ENCODE data around the gene DIPK1B. TPM values are rescaled to one million over a fixed set of nuclear protein-coding genes. Genes with fewer than 3 reads are reported as not detected.
"Not testable (repeated sequence)": the region's sequence is repeated elsewhere in the genome, so short reads cannot be mapped to it uniquely, and the experiment has no call there.

Gene DIPK1B
- total RNA-seq, 1 donor from 2014 or later, result 11.6 TPM

- ATAC-seq, result no peak
- no peak for DNase-seq (ENCODE audit: low spot score)
- intact Hi-C loops (cut with DNase I), result no loop called here
Measured at GRCh38 chr9:136695955-136696354, 16.4 kb upstream of the DIPK1B start.

DNA sequence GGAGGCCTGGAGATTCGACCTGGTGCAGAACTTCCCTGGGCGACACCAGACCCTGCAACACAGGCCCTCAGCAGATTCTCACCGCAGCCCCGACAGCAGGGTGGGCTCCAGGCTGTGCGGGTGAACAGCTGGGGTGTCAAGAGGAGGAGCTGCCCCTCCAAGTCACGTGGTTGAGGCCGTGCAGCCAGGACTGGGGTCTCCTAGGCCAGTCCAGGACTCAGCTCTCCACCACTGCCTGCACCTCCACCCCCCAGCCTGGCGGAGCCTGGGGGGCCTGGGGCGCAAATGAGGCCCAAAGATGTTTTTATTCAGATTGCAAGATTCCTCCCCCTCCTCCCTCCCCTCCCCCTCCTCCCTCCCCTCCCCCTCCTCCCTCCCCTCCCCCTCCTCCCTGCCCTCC is 15.9 kb upstream of the DIPK1B start:
- ATAC-seq, result no peak
- intact Hi-C loops (cut with DNase I), result no loop called here
- DNase-seq (ENCODE audit: low spot score), result no peak

DNA sequence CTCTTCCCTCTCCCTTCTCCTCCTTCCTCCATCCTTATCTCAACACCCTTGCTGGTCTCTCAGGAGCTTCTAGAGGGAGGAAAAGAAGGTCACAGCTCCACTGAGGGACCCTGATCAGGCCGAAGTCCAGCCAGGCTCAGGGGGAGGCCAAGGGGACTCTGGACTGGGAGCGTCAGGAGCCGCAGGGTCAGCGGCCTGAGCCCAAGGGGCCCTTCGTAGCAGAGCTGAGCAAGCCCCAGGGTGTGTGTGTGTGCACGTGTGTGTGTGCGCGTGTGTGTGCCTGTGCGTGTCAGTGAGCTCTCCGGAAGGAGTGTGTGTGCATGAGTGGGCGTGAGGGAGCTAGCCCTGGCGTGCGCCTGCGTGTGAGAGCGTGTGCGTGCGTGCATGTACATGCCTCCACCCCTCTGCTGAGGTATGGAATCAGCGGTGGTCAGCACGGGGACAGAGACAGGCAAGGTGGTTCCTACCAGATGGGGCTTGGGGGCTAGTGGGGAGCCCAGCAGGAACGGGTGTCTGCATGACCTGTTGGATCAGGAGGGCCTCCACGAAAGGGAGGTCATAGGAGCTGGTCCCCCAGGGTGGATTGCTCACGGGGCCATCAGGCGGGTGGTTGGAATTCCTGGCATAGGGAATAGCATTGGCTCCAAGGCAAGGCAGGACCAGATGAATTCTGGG is 15.1 kb upstream of the DIPK1B start:
- ATAC-seq, result peak; percentile 13
- intact Hi-C loops (cut with DNase I), result no loop called here
- DNase-seq (ENCODE audit: low spot score), result no peak

DNA sequence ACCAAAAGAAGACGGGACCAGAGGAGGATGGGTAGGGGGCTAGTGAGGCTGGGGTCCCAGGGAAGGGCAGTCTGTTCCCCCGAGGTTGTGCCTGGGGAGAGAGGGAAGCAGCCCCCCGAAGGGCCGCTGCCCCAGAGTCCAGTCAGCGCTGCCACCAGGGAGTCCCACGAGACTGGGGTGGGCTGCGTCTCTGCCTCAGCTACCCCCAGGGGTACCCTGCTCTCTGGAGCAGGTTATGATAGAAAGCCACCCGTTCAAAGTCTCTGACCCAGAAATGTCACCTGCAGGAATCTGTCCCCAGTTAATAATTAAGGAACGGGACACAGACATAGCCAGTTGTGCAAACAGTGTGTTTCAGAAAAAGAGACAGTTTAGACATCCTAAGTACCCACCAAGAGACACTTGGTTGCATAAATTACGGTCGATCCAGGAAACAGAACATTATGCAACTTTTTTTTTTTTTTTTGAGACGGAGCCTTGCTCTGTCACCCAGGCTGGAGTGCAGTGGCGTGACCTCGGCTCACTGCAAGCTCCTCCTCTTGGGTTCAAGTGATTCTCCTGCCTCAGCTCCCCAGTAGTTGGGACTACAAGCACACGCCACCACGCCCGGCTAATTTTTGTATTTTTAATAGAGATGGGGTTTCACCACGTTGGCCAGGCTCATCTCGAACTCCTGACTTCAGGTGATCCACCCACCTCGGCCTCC is 14.4 kb upstream of the DIPK1B start:
- intact Hi-C loops (cut with DNase I), result no loop called here
- no peak for DNase-seq (ENCODE audit: low spot score)

DNA sequence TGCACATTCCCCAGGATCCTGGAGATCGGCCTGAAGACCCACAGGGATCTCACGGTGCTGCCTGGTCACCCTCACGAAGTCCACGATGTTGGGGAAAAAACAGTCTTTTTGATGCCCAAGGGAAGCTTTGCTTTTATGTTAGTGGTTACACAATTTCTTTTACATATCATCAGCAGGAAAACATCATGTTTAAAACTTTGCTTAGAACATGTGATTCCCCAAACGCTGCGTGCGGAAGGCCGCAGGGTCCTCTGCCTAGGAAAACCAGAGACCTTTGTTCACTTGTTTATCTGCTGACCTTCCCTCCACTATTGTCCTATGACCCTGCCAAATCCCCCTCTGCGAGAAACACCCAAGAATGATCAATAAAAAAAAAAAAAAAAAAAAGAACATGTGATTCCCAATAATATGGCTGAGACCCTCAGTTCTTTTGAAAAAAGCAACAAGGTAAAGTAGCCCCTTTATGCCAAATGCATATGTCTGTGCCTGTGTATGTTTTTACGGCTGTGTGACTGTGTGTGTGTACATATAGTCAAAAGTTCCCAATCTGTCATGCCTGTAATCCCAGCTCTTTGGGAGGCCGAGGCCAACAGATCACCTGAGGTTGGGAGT is 13.6 kb upstream of the DIPK1B start:
- intact Hi-C loops (cut with DNase I), result no loop called here
- DNase-seq (ENCODE audit: low spot score), result no peak
- ATAC-seq, result no peak

More for the DNA sequence above, 14.4 kb upstream of the DIPK1B start:
- peak; percentile 15 for ATAC-seq

GRCh38 chr9:136700304-136700703 is 12.1 kb upstream of the DIPK1B start:
- ATAC-seq (no peak), DNase-seq (ENCODE audit: low spot score) (no peak)
- intact Hi-C loops (cut with DNase I), result no loop called here

- no peak for DNase-seq (ENCODE audit: low spot score)
- intact Hi-C loops (cut with DNase I), result no loop called here
- no peak for ATAC-seq
Measured at GRCh38 chr9:136700959-136701667, 11.3 kb upstream of the DIPK1B start.

DNA sequence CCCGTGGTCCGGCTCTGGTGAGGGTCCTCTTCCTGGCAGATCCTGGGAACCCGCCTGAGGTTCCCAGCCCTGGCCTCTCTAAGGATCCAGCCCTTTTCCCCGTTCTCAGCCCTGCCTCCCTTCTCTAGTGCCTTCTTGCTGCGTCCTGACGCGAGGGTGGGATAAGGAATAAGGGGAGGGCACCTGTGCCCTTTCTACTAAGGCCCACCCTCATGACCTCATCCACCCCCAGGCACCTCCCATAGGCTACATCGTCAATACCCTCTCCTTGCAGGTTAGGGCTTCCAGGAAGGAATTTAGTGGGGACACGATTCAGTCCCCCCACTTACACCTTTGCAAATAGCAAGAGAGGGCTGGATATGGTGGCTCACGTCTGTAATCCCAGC is 10.7 kb upstream of the DIPK1B start:
- intact Hi-C loops (cut with DNase I), result no loop called here
- ATAC-seq (no peak), DNase-seq (ENCODE audit: low spot score) (no peak)

GRCh38 chr9:136703276-136703860 is 9.0 kb upstream of the DIPK1B start:
- ATAC-seq (no peak), DNase-seq (ENCODE audit: low spot score) (no peak)
- intact Hi-C loops (cut with DNase I), result no loop called here

DNA sequence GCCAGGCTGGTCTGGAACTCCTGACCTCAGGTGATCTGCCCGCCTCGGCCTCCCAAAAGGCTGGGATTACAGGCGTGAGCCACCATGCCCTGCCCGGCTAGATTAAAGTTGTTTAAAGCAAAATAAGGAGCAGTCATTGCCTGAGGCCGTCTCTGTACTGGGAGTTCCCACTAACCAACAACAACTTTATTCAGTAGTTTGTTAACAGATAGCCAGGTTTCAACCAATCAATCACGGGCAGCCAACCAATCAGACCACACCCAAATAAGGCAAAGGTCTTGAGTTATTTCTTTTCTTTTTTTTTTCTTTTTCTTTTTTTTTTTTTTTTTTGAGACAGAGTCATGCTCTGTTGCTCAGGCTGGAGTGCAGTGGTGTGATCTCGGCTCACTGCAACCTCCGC is 7.6 kb upstream of the DIPK1B start:
- ATAC-seq; DNase-seq (ENCODE audit: low spot score); intact Hi-C loops (cut with DNase I): not testable (repeated sequence)

- intact Hi-C loops (cut with DNase I), result no loop called here
- no peak for DNase-seq (ENCODE audit: low spot score)
- ATAC-seq, result no peak
Measured at GRCh38 chr9:136705564-136705963, 6.8 kb upstream of the DIPK1B start.

DNA sequence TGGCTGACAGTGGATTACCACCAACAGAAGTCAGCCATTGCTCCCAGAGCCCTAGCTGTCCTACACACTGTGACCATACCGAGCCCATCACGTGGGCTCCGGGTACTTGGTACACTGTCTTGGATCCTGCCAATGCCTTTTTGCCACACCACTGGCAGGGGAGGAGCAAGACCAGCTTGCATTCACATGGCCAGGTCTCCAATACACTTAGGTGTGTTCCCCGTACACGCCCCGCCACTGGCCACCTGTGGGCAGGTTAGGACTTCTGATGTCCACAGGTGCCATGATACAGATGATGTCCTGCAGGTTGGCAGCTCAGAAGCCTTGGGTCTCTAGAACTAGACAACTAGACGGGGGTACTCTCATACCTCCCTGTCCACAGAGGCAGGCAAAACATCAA is 5.4 kb upstream of the DIPK1B start:
- no peak for ATAC-seq
- intact Hi-C loops (cut with DNase I), result no loop called here
- no peak for DNase-seq (ENCODE audit: low spot score)

DNA sequence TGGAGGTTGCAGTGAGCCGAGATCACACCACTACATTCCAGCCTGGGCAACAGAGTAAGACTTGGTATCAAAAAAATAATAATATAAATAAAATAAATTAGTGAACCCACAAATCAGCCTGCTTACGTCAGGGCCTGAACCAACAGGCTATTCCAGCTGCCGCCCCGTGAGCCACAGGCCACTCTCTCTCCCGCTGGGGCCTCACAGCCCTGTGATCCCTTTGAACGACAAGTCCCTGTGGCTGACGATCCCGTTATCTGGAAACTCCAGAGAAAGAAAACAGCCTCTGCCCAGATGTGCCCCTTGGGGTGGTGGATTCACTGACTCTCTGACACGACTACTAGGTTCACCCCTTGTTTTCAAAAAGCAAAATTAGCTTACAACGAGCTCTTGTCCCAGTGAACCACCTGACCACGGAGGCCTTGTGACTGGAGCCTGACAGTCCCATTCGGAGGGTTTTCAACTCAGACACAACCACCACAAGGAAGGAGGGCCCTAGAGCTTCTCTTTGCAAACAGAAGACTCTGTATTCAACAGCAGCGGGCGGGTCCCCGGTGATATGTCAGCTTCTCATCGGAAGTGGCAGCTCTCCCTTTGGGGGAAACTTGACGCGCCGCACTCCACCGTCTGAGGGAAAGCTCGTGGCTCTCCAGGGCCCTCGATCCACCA is 4.4 kb upstream of the DIPK1B start:
- intact Hi-C loops (cut with DNase I), result no loop called here
- ATAC-seq, result no peak
- DNase-seq (ENCODE audit: low spot score), result no peak

GRCh38 chr9:136709454-136710109 is 2.8 kb upstream of the DIPK1B start:
- intact Hi-C loops (cut with DNase I), result no loop called here
- no peak for ATAC-seq
- no peak for DNase-seq (ENCODE audit: low spot score)

GRCh38 chr9:136710543-136710942 is 1.8 kb upstream of the DIPK1B start:
- intact Hi-C loops (cut with DNase I), result no loop called here
- DNase-seq (ENCODE audit: low spot score) (no peak), ATAC-seq (no peak)

DNA sequence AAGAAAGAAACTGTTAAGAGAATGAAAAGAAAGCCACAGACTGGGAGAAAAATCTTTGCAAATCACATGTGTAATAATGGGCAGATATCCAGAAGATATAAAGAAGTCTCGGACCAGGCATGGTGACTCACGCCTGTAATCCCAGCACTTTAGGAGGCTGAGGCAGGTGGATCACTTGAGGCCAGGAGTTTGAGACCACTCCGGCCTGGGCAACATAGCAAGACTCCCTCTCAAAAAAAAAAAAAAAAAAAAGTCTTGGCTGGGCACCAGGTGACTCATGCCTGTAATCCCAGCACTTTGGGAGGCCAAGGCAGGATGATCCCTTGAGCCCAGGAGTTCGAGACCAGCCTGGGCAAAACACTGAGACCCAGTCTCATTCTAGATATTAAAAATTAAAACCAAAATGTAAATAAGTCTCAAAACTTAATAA is 1.1 kb upstream of the DIPK1B start:
- DNase-seq (ENCODE audit: low spot score); intact Hi-C loops (cut with DNase I): not testable (repeated sequence)
- ATAC-seq, result peak; percentile 43

DNA sequence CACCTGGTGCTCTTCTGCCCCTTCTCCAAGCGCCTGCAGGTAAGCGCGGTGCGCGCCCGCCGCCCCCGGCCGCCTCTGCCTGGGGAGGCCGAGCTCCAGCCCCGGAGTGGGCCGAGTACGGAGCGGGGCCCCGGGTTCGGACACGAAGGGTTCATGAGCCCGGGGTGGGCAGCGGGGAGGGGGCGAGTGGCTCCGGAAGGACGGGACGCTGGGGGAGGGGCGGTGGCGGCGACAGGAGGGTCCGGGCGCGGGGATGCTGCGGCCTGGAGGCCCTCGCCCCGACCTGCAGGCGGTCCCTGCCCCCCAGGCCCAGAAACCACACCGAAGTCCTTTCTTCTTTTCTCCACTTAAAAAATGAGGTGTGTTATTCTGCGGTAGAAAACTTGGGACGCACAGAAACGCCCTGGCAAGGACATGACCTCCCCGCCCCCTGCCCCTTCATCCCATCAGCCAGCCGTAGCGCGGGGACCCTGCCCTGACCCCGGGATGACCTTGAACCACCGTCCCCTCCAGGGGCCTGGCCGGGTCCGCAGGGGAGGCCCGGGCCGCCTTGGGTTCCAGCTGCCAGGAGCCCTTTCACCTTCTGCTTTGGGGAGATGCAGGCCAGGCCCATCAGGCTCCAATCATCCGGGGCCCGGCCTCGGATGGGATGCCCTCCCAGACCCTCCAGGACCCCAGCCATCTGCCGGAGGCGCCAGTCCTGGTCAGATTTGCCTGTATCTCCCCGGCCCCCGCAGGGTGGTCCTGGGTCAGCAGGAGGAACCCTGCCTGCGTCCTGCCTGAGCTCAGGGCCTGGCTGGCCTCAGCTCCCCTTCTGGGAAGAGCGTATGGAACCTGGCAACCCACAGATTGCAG is 545 bp downstream of the DIPK1B start:
- no peak for ATAC-seq
- DNase-seq (ENCODE audit: low spot score), result no peak

DNA sequence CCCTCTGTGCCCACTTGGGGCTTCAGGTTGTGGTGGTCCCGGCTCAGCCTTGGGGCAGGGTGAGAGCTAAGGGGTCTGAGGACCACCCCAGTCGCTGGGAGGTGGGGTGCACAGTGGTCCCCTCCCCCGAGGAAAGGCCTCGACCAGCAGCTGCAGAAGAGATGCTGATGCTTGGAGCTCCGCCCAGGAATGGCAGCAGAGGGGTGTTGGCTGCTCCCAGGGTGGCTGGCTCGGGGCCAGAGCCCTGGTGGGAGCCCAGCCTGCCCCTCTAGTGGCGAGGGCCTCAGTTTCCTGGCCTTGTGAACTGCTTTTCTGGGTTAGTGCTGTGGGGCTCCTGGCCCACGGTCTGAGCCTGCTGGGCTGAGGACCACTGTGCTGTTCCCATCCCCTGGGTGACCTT is 1.2 kb downstream of the DIPK1B start:
- DNase-seq (ENCODE audit: low spot score) (no peak), ATAC-seq (no peak)
- intact Hi-C loops (cut with DNase I), result no loop called here

More for the DNA sequence above, 545 bp downstream of the DIPK1B start:
- intact Hi-C loops (cut with DNase I), result no loop called here
